ENCODE measurements around the gene MAP2K5.

DNA sequence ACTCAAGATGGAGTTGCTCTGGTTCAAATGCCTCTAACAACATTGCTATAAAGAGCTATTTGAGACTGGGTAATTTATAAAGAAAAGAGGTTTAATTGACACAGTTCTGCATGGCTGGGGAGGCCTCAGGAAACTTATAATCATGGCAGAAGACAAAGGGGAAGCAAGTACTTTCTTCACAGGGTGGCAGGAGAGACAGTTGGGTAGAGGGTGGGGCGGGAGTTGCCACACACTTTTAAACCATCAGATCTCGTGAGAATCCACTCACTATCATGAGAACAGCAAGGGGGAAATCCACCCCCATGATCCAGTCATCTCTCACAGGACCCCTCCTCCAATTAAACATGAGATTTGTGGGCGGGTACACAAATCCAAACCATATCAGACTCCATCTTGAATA lies 30.7 kb downstream of the MAP2K5 start:
- TF ChIP-seq, protein P1, sequence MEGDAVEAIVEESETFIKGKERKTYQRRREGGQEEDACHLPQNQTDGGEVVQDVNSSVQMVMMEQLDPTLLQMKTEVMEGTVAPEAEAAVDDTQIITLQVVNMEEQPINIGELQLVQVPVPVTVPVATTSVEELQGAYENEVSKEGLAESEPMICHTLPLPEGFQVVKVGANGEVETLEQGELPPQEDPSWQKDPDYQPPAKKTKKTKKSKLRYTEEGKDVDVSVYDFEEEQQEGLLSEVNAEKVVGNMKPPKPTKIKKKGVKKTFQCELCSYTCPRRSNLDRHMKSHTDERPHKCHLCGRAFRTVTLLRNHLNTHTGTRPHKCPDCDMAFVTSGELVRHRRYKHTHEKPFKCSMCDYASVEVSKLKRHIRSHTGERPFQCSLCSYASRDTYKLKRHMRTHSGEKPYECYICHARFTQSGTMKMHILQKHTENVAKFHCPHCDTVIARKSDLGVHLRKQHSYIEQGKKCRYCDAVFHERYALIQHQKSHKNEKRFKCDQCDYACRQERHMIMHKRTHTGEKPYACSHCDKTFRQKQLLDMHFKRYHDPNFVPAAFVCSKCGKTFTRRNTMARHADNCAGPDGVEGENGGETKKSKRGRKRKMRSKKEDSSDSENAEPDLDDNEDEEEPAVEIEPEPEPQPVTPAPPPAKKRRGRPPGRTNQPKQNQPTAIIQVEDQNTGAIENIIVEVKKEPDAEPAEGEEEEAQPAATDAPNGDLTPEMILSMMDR (IDR thresholded peaks at IDR 0.05; ENCODE audit: low read length): no peak
- no peak for TF ChIP-seq EZH2 (IDR thresholded peaks at IDR 0.05; ENCODE audit: borderline replicate concordance, low read length)

Data from OCI-LY1 (cell line).